HepG2 (cell line): Measurements from ENCODE around the gene CES3. TPM values are rescaled to one million over a fixed set of nuclear protein-coding genes. Genes with fewer than 3 reads are reported as not detected.

Experiments
- ADNP ChIP-seq: sonication (generic); formaldehyde crosslinking; IDR thresholded peaks from 2 replicates; pipeline ENCODE4 v1.4.0; 2020; ENCODE audit warnings: missing genetic modification reagents
- ATF7 ChIP-seq, 2 experiments: fragments of 450-650 bp in 1 of 2; sonication (generic) in 1 of 2; formaldehyde crosslinking in 1 of 2; IDR thresholded peaks; 2 replicates each; pipeline versions ENCODE4 v1.4.0 to v1.6.1; 2016 to 2020; ENCODE audit warnings: antibody characterized with exemption in 1 of 2, mild to moderate bottlenecking in 1 of 2, missing genetic modification reagents in 1 of 2
- BHLHE40 ChIP-seq: IDR thresholded peaks from 2 replicates; pipeline ENCODE4 v1.6.1; 2011; ENCODE audit warnings: low read length, improper control_type of control experiment
- CC2D1A ChIP-seq: sonication (generic); formaldehyde crosslinking; IDR thresholded peaks from 2 replicates; pipeline ENCODE4 v1.8.1; 2023; ENCODE audit warnings: mild to moderate bottlenecking, missing genetic modification reagents
- GABPB1 ChIP-seq: IDR thresholded peaks from 2 replicates; pipeline ENCODE4 v1.6.1; 2016; ENCODE audit warnings: mild to moderate bottlenecking, missing genetic modification reagents, moderate library complexity, missing compliant biosample characterization
- IRF2 ChIP-seq: IDR thresholded peaks from 2 replicates; pipeline ENCODE4 v1.6.1; 2018; ENCODE audit warnings: missing genetic modification reagents, missing compliant biosample characterization
- PCBP1 ChIP-seq: fragments of 200-400 bp; formaldehyde crosslinking; IDR thresholded peaks from 2 replicates; pipeline ENCODE4 v1.6.1; 2017; ENCODE audit warnings: mild to moderate bottlenecking, low read depth, low read length, borderline replicate concordance
- RAD51 ChIP-seq: fragments of 450-650 bp; IDR thresholded peaks from 2 replicates; pipeline ENCODE4 v1.6.1; 2016; ENCODE audit warnings: borderline replicate concordance
- SAP130 ChIP-seq: IDR thresholded peaks from 2 replicates; pipeline ENCODE4 v1.6.1; 2016; ENCODE audit warnings: low read depth
- SP1 ChIP-seq, 2 experiments: fragments of 450-650 bp in 1 of 2; sonication (generic) in 1 of 2; formaldehyde crosslinking in 1 of 2; IDR thresholded peaks; 2 replicates each; pipeline versions ENCODE4 v1.4.0 to v1.6.1; 2016 to 2020; ENCODE audit warnings: missing genetic modification reagents in 1 of 2
- ZFP37 ChIP-seq: sonication (generic); formaldehyde crosslinking; IDR thresholded peaks from 2 replicates; pipeline ENCODE4 v1.4.0; 2020; ENCODE audit warnings: missing genetic modification reagents, borderline replicate concordance
- ZMYM3 ChIP-seq: sonication (generic); formaldehyde crosslinking; IDR thresholded peaks from 2 replicates; pipeline ENCODE4 v1.5.1; 2020; ENCODE audit warnings: mild to moderate bottlenecking, missing genetic modification reagents
- ZNF143 ChIP-seq: sonication (generic); formaldehyde crosslinking; IDR thresholded peaks from 2 replicates; pipeline ENCODE4 v1.4.0; 2020; ENCODE audit warnings: missing genetic modification reagents
- ZNF160 ChIP-seq: sonication (generic); formaldehyde crosslinking; IDR thresholded peaks from 2 replicates; pipeline ENCODE4 v1.8.0; 2022; ENCODE audit warnings: mild to moderate bottlenecking, inconsistent platforms, missing genetic modification reagents
- ZNF205 ChIP-seq: IDR thresholded peaks from 2 replicates; pipeline ENCODE4 v1.6.1; 2018; ENCODE audit warnings: missing biosample characterization, missing genetic modification reagents
- ZNF451 ChIP-seq: sonication (generic); formaldehyde crosslinking; IDR thresholded peaks from 2 replicates; pipeline ENCODE4 v1.5.0; 2020; ENCODE audit warnings: mild to moderate bottlenecking, missing genetic modification reagents
- ZNF672 ChIP-seq: sonication (generic); formaldehyde crosslinking; IDR thresholded peaks from 2 replicates; pipeline ENCODE4 v1.8.1; 2022; ENCODE audit warnings: missing genetic modification reagents
- ZNF891 ChIP-seq: sonication (generic); formaldehyde crosslinking; IDR thresholded peaks from 2 replicates; pipeline ENCODE4 v1.5.0; 2020; ENCODE audit warnings: mild to moderate bottlenecking, missing genetic modification reagents
- ZSCAN21 ChIP-seq: sonication (generic); formaldehyde crosslinking; IDR thresholded peaks from 2 replicates; pipeline ENCODE4 v1.8.0; 2022; ENCODE audit warnings: mild to moderate bottlenecking, missing genetic modification reagents, moderate library complexity, borderline replicate concordance
- polyA plus RNA-seq, 8 experiments: library from polyadenylated mRNA; depleted of rRNA in 3 of 8; stranded (reverse) in 7 of 8; unstranded in 1 of 8; fragments of >200 nt; fragmentation: Illumina TruSeq in 4 of 8; extraction: Trizol in 4 of 8; gene quantifications; 2 replicates each; pipeline versions ENCODE4 v1.2.1 to v1.2.3, GENCODE V29; 2011 to 2016; ENCODE audit warnings: low read depth in 4 of 8, missing spikeins in 1 of 8, mixed read lengths in 1 of 8; ENCODE audit not compliant: insufficient read depth in 1 of 8
- total RNA-seq, 5 experiments: library from RNA; depleted of rRNA; stranded (reverse); fragments of >200 nt; fragmentation: Illumina TruSeq; extraction: Trizol; gene quantifications; 2 replicates each; pipeline ENCODE4 v1.2.3, GENCODE V29; 2016; ENCODE audit warnings: low read depth in 1 of 5
- TF ChIP-seq, protein P1 (sequence below): sonication (generic); formaldehyde crosslinking; IDR thresholded peaks from 2 replicates; pipeline ENCODE4 v1.8.0; 2022; ENCODE audit warnings: mild to moderate bottlenecking, missing genetic modification reagents, borderline replicate concordance
- TF ChIP-seq, protein P2 (sequence below): sonication (generic); formaldehyde crosslinking; IDR thresholded peaks from 2 replicates; pipeline ENCODE4 v1.5.1; 2020; ENCODE audit warnings: mild to moderate bottlenecking, missing genetic modification reagents, moderate library complexity
- TF ChIP-seq, protein P3 (sequence below): sonication (generic); formaldehyde crosslinking; IDR thresholded peaks from 2 replicates; pipeline ENCODE4 v1.8.1; 2022; ENCODE audit warnings: low read depth, mild to moderate bottlenecking, missing genetic modification reagents
- TF ChIP-seq, protein P4 (sequence below): sonication (generic); formaldehyde crosslinking; IDR thresholded peaks from 2 replicates; pipeline ENCODE4 v1.5.0; 2020; ENCODE audit warnings: mild to moderate bottlenecking, missing genetic modification reagents, moderate library complexity

Gene CES3
- total and polyA plus RNA-seq, 2 of the 13 experiments (the other 11 are each of a cell fraction or from before 2014, with no cell fraction given): 6.6 to 17.4 TPM

DNA sequence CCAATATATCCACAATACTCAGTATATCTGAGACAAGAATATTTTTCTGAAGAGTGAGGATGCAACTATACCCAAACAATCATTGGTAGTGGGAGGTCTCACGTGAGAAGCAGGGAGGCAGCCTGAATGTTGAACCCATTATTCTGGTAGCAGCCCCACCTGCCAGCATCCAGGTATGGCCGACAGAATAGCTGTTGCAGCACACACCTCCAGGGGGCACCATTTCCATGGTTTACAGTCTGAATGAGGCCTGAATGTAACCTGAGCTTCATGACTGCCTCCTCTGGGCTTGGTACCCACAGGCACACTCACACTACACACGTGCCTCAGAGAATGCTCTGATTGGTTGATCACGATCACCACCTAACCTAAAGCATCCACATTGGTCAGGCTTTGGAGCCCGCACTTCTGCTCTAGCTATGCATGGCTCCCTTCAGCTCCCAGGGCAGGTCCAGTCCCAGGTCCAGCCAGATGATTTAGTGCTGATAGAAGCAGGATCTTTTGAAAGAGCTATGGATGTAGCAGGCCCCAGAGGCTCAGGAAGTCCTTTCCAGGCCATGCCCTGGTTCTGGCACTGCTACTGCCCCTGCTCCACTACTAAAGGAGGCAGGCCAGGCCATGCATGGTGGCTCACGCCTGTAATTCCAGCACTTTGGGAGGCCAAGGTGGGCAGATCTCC, 56.9 kb downstream of the CES3 start (continued):
- TF ChIP-seq SP1 (IDR thresholded peaks at IDR 0.05): no peak
- TF ChIP-seq SP1 (CRISPR knock-in tag; IDR thresholded peaks at IDR 0.05): peak; percentile 26; the same call in 1 of the 2 replicates
- TF ChIP-seq ZNF143 (CRISPR knock-in tag): 0 out of 2 replicates have a peak, but pooled peaks have one; percentile 22
- TF ChIP-seq, protein P1, sequence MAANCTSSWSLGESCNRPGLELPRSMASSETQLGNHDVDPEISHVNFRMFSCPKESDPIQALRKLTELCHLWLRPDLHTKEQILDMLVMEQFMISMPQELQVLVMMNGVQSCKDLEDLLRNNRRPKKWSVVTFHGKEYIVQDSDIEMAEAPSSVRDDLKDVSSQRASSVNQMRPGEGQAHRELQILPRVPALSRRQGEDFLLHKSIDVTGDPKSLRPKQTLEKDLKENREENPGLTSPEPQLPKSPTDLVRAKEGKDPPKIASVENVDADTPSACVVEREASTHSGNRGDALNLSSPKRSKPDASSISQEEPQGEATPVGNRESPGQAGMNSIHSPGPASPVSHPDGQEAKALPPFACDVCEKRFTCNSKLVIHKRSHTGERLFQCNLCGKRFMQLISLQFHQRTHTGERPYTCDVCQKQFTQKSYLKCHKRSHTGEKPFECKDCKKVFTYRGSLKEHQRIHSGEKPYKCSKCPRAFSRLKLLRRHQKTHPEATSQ: peak; percentile 58; the same call in 1 of the 2 replicates
- peak; percentile 85 for TF ChIP-seq SAP130 (CRISPR knock-in tag)
- no peak for TF ChIP-seq ZNF205
- no peak for TF ChIP-seq ADNP (CRISPR knock-in tag)
- TF ChIP-seq ZMYM3 (CRISPR knock-in tag): peak; percentile 69
- peak; percentile 34; the same call in 1 of the 2 replicates for TF ChIP-seq GABPB1 (CRISPR knock-in tag)
- TF ChIP-seq IRF2: peak; percentile 93
- TF ChIP-seq ATF7 (IDR thresholded peaks at IDR 0.05): no peak
- TF ChIP-seq ATF7 (CRISPR knock-in tag; IDR thresholded peaks at IDR 0.05): no peak
- TF ChIP-seq ZNF672 (CRISPR knock-in tag): no peak
- TF ChIP-seq ZNF891: peak; percentile 70; the same call in 1 of the 2 replicates
- TF ChIP-seq ZNF451 (CRISPR knock-in tag): no peak
- TF ChIP-seq RAD51: peak; percentile 51; the same call in 1 of the 2 replicates
- no peak for TF ChIP-seq CC2D1A (CRISPR knock-in tag)
- no peak for TF ChIP-seq ZNF160
- TF ChIP-seq, protein P2, sequence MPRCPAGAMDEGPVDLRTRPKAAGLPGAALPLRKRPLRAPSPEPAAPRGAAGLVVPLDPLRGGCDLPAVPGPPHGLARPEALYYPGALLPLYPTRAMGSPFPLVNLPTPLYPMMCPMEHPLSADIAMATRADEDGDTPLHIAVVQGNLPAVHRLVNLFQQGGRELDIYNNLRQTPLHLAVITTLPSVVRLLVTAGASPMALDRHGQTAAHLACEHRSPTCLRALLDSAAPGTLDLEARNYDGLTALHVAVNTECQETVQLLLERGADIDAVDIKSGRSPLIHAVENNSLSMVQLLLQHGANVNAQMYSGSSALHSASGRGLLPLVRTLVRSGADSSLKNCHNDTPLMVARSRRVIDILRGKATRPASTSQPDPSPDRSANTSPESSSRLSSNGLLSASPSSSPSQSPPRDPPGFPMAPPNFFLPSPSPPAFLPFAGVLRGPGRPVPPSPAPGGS: 0 out of 2 replicates have a peak, but pooled peaks have one; percentile 47
- TF ChIP-seq PCBP1: no peak
- TF ChIP-seq, protein P3, sequence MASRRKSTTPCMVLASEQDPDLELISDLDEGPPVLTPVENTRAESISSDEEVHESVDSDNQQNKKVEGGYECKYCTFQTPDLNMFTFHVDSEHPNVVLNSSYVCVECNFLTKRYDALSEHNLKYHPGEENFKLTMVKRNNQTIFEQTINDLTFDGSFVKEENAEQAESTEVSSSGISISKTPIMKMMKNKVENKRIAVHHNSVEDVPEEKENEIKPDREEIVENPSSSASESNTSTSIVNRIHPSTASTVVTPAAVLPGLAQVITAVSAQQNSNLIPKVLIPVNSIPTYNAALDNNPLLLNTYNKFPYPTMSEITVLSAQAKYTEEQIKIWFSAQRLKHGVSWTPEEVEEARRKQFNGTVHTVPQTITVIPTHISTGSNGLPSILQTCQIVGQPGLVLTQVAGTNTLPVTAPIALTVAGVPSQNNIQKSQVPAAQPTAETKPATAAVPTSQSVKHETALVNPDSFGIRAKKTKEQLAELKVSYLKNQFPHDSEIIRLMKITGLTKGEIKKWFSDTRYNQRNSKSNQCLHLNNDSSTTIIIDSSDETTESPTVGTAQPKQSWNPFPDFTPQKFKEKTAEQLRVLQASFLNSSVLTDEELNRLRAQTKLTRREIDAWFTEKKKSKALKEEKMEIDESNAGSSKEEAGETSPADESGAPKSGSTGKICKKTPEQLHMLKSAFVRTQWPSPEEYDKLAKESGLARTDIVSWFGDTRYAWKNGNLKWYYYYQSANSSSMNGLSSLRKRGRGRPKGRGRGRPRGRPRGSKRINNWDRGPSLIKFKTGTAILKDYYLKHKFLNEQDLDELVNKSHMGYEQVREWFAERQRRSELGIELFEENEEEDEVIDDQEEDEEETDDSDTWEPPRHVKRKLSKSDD (CRISPR knock-in tag): no peak
- TF ChIP-seq, protein P4, sequence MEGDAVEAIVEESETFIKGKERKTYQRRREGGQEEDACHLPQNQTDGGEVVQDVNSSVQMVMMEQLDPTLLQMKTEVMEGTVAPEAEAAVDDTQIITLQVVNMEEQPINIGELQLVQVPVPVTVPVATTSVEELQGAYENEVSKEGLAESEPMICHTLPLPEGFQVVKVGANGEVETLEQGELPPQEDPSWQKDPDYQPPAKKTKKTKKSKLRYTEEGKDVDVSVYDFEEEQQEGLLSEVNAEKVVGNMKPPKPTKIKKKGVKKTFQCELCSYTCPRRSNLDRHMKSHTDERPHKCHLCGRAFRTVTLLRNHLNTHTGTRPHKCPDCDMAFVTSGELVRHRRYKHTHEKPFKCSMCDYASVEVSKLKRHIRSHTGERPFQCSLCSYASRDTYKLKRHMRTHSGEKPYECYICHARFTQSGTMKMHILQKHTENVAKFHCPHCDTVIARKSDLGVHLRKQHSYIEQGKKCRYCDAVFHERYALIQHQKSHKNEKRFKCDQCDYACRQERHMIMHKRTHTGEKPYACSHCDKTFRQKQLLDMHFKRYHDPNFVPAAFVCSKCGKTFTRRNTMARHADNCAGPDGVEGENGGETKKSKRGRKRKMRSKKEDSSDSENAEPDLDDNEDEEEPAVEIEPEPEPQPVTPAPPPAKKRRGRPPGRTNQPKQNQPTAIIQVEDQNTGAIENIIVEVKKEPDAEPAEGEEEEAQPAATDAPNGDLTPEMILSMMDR: peak; percentile 99
- TF ChIP-seq BHLHE40: peak; percentile 98
- TF ChIP-seq ZSCAN21 (CRISPR knock-in tag): 0 out of 2 replicates have a peak, but pooled peaks have one; percentile 59
- TF ChIP-seq ZFP37: 0 out of 2 replicates have a peak, but pooled peaks have one; percentile 12
